ENCODE results near the gene FAM81A.
A peak's percentile ranks its signal among the peaks of the same experiment; 100 is the strongest.
"Not testable (repeated sequence)": the region's sequence is repeated elsewhere in the genome, so short reads cannot be mapped to it uniquely, and the experiment has no call there.

FAM81A gene

DNA sequence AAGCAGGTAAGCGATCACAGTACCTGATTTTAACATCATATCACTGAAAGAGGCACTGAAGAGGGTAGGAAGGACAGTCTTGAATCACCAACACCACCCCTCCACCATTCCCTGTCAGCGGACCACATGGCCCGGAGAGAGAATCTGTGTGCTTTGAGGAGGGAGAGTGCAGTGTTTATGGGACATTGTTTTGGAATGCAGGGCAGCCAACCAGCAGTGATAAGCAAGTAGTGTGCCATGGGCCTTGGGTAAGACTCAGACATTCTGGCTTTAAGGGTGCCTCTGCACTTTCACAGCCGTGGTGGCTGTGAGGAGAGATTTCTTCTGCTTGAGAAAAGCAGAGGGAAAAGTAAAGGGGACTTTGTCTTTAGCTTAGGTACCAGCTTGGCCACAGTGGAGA, 46.4 kb downstream of the FAM81A start:
- DNase-seq (ENCODE audit: low spot score) (no peak), FAIRE-seq (peak; percentile 23)

DNA sequence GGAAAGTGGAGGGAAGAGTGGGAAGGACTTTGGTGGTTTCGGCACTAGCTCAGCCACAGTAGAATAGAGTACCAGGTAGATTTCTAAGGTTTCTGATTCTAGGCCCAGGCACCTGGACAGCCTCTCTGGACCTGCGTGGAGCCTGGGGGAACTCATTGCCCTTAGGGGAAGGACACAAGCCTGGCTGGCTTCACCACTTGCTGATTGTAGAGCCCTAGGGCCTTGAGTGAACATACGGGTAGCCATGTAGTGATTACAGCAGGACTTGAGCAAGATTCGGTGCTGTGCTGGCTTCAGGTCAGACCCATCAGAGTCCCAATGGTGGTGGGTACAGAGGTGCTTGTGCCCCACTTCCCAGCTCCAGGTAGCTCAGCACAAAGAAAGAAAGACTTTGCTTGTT, 47.0 kb downstream of the FAM81A start:
- FAIRE-seq = no peak
- DNase-seq (ENCODE audit: low spot score) = no peak

DNA sequence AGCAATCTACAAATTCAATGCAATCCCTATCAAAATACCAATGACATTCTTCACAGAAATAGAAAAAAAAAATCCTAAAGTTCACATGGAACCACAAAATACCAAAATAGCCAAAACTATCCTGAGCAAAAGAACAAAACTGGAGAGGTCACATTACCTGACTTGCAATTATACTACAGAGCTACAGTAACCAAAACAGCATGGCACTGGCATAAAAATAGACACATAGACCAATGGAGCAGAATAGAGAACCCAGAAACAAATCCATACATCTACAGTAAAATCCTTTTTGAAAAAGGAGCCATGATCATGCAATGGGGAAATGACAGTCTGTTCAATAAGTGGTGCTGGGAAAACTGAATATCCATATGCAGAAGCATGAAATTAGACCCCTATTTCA, 51.5 kb downstream of the FAM81A start:
- not testable (repeated sequence) for DNase-seq (ENCODE audit: low spot score); FAIRE-seq

DNA sequence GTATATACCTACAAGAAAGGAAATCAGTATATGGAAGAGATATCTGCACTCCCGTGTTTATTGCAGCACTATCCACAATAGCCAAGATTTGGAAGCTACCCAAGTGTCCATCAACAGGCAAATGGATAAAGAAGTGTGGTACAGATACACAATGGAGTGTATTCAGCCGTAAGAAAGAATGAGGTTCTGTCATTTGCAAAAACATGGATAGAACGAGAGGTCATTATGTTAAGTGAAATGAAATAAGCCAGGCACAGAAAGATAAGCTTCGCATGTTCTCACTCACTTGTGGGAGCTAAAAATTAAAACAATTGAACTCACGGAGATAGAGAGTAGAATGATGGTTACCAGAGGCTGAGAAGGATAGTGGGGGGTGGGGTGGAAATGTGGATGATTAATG, 53.1 kb downstream of the FAM81A start:
- FAIRE-seq (no peak), DNase-seq (ENCODE audit: low spot score) (no peak)

DNA sequence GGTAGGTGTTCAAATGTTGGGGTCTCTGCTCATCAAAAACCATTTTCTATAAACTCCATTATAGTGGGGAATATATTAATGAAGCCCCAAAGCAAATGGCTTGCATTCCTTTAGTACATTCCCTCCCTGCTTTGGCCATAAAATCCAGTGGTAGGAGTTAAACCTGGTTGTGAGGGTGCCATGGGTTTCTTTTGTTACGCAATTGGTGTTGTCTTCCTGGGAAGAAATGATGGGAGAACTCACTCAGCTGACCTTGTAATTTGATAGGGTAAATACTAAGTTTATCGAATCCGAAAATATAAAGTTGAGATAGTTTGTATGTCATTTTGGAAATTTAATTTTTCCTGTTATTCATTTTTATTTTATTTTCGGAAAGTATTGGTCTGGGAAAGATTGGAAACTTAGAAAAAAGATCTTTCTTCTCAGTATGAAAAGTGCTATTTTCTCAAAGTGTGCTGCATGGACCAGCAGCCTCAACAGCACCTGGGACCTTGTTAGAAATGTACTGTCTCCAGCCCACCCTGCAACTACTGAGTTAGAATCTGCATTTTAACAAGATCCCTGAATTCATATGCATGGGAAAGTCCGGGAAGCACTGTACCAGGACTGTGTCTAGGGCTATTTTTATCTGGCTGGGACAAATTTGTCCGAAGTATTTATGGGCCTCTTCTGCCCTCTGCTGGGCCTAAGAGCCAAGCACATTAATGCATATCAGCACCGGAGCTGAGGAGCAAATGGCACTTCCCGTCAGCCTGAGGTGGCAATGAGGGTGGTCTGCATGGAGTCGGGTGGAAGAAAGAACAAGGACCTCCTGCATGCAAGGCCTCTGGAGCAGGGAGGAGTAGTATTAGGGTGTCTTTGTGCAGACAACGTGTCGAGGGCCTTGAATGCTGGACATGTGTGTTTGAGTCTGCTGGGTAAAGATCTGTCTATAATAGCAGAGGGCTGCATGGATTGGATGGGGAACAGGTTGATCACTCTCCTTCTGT, 54.7 kb downstream of the FAM81A start:
- peak; percentile 79 for DNase-seq (ENCODE audit: low spot score)
- peak; percentile 55 for FAIRE-seq

DNA sequence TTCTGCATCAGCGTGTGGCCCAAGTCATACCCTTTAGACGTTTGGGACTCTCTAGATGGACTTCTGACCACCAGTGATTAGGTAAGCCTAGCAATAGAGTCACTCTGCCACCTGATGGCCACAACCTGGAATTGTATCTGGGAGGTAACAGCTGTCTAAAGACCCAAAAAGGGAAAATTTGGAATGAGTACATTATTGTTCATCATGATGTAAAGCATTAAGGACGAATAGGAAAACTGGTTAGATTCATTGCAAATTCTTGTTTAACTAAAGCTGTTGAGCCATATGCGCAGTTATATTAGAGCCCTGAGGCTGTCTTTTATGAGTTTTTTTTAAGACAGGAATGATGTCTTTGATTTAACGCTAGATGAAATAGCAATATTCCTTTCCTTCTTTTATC, 63.6 kb downstream of the FAM81A start:
- DNase-seq (ENCODE audit: low spot score) = peak; percentile 68
- FAIRE-seq = peak; percentile 52

DNA sequence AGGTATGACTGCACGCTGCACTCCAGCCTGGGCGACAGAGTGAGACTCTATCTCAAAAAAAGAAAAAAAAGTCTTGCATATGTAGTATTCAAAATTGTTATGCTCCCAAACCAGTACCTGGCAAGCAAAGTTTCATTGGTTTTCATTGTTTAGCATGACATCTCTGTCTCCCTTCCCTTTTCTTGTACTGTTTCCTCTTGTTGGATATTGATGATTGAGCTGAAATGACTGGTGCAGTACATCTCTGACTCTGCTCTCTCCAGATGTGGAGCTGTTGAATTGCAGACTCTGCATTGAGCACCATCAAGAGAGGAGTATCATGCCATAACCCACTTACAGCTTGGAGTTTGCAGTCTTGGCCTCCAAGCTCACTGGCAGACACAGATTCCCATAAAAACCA, 77.2 kb downstream of the FAM81A start:
- DNase-seq (ENCODE audit: low spot score) (no peak), FAIRE-seq (no peak)

DNA sequence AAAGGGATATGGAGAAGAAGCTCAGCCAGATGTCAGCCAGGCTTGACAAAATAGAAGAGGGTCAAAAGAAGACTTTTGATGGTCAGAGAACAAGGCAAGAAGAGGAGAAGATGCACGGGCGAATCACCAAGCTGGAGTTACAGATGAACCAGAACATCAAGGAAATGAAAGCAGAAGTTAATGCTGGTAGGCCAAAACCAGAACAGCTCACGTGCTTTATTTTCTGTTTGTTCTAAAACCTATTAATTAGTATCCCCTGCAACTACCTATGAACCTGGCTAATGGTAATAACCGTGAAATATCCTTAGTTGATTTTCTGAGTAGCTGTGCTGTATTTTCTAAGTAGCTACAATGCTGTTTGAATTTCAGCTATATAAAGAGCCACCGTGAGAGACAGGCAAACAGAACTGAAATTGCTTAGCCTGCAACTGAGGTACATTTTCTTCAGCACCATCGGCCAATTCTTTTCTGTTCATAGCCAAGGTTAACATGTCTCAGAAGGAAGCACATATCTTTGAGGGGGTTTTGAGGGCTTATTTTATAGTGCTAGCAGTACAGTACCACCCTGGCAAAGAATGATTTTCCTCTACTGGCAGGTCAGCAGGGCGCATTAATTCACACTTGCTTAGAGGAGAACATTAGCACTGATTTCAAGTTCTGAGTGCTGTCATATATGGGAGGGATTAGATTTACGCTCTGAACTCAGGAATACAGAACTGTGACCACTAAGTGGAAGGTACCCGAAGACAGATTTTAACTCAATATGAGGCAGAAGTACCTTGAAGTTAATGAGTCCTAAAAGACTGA, 78.9 kb downstream of the FAM81A start:
- DNase-seq (ENCODE audit: low spot score) (no peak), FAIRE-seq (no peak)

DNA sequence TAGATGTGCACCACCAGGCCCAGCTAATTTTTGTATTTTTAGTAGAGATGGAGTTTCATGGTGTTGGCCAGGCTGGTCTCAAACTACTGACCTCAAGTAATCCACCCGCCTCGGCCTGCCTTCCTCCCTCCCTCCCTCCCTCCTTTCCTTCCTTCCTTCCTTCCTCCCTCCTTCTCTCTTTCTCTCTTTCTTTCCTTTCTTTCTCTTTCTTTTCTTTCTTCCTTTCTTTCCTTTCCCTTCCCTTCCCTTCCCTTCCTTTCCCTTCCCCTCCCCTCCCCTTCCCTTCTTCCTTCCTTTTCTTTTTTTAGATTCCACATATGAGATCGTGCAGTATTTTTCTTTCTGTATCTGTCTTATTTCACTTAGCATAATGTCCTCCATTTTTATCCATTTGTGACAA, 81.3 kb downstream of the FAM81A start:
- DNase-seq (ENCODE audit: low spot score) (no peak), FAIRE-seq (no peak)

DNA sequence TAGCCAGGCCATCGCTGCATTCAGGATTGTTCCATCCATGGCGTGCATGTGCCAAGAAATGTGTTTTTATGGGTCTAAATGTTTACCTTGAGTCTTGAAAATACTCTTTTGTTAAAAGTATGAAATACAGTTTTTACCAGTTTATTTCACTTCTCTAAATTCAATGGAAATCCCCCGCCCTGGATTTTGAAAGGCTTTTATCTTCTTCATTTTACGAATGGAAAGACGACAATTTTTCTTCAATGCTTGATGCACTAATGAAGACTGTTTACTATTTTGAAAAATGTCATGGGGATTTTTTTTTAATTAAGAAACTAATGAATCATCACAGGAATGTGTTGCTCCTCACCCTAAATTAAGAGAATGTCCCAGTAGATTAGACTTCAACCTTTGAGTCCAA, 83.5 kb downstream of the FAM81A start:
- FAIRE-seq = no peak
- DNase-seq (ENCODE audit: low spot score) = no peak

DNA sequence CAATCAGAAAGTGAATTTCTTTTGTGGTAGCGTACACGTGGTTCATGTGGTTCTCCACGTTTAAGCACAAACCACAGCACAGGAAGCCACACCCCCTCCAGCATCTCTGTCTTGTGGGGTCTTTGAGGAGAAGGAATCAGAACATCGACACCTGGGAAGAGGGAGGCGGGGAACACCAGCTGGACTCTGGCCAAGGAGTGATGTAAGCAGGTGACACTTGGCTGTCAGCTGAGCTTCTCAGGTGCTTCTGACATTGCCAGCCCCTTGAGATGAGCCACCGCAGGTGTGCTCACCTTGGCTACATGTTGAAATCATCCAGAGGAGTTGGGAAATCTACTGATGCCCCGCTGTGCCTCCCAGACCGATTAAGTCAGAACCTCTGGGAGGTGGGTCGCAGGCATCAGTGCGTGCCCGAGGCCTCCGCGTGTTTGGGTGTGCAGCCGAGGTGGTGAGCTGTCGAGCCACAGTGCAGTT, 85.0 kb downstream of the FAM81A start:
- DNase-seq (ENCODE audit: low spot score) (no peak), FAIRE-seq (no peak)

DNA sequence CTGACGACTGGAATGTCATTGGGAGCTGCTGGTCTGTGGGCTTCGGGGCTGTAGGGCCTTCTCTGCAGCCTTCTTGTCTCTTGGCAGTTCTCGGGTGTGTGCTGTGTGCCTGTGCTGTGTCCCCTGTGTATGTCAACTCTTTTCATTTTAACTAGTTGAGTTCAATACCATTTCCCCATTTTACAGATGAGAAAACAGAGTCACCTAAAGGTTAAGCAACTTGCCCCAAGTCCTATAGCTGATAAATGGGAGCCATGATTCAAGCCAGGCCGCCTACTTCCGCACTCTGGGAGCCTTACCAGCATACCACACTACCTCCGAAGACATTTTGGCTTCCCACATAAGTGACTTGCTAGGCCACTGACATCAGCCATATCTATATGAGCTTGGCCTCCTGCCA, 85.7 kb downstream of the FAM81A start:
- DNase-seq (ENCODE audit: low spot score) (no peak), FAIRE-seq (no peak)

DNA sequence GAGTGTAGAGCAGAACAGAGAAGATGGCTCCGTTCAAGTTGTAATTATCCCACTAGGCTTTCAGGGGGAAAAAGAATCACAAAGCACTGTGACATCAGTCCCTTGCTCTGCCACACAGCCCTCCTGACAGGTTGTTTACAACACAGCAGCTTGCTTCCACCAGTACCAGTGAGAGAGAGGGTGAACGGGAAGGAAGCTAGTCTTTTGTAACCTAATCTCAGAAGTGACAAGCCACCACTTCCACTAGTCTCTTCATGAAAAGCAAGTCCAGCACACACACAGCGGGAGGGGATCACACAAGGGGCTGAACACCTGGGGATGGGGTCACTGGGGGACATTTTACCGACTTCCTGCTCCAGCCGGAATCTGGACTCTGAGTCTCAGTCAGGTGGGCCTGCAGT, 86.3 kb downstream of the FAM81A start:
- no peak for FAIRE-seq

DNA sequence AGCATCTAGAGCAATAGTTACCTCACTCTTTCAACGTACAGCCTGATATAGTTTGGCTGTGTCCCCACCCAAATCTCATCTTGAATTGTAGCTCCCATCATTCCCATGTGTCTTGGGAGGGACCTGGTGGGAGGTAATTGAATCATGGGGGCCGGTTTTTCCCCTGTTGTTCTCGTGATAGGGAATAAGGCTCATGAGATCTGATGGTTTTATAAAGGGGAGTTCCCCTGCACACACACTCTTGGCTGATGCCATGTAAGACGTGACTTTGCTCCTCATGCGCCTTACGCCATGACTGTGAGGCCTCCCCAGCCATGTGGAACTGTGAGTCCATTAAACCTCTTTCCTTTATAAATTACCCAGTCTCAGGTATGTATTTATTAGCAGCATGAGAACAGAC, 88.5 kb downstream of the FAM81A start:
- FAIRE-seq; DNase-seq (ENCODE audit: low spot score): not testable (repeated sequence)

More for the DNA sequence above, 86.3 kb downstream of the FAM81A start:
- DNase-seq (ENCODE audit: low spot score) = no peak

DNA sequence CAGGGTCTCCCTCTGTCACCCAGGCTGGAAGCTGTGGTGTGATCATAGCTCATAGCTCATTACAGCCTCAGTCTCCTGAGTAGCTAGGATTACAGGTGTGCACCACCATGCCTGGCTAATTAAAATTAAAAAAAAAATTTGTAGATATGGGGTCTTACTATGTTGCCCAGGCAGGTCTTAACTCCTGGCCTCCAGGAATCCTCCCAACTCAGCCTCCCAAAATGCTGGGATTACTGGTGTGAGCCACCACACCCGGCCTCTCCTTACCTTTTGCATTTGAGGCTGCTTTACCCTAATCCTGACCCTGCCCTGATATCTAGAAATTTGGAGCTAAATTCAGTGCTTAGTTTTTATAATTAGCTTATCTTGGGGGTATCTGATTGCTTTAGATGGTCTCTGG, 90.4 kb downstream of the FAM81A start:
- FAIRE-seq = no peak

DNA sequence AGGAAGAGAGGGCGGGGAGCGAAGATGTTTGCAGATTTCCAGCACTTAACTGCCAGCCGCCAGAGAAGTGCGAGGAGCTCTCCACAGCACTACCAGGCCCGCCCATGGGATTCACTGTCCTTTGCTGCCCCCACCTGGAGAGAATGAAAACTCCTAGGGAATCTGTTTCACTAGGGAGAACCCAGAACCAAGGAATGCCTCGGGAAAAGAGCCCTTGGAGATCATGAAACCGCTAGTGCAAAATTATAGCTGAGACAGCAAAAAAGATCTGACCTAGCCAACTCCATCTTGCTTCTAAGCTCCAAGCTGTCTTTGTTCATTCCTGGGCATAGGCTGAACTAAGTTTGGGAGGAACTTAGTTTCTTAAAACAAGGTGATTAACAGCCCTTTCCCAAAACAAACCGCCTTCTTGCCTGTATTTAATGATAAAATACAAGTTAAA, 91.0 kb downstream of the FAM81A start:
- DNase-seq (ENCODE audit: low spot score) (peak; percentile 91), FAIRE-seq (peak; percentile 82)

More for the DNA sequence above, 90.4 kb downstream of the FAM81A start:
- DNase-seq (ENCODE audit: low spot score) = no peak

DNA sequence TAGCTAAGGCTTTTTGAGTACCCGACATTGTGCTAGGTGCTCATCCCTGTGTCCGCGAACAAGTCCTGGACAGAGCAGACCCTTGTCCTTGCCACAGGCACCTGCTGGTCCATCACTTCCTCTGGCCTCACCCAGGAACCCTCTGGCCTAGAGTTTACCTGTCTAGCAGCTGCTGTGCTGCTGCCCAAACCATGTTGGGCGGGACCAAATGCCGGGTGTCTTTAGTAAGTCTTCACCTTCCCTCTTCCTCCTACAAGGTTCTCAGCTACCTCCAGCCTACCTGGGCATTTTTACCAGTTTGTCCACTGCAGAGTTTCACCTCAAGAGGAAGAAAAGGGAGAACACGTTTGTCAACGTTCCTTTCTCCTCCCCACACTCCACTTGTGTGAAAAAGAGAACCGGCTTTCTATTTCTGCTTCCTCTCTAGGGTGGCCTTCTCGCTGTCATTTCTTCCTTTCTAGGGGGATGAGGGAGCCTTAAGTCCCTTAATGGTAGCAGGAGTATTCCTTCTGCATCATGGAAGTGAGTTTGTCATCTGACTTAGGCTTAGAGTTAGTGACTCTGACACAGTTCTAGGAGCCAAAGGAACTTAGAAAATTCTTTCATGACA, 93.2 kb downstream of the FAM81A start:
- no peak for DNase-seq (ENCODE audit: low spot score)
- FAIRE-seq = no peak

DNA sequence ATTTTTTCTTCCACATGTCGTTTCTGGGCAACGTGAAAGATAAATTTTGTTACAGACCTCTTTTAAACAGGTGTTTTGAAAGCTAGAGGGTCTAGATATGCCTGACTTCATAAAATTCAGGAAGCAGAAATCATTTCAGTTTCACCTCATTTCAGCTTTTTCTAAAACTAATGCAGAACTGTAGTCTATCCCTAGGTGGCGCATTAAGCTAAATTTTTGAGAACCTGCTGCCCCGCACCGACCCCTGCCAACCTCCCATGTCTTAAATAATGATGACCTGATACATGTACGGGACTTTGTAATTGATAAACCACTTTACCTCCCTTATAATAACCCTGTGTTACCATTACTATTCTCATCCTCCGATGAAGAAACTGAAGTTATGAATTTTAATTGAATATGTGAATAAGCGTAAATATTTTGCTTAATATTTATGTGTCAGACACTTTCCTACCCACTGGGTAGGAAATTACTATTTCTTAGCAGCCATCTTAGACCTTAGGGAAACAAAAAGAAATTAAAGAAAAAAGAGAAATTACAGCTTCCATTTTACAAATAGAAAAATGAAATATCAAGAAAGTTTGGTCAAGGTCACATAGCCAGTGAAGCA, 94.9 kb downstream of the FAM81A start:
- peak; percentile 46 for DNase-seq (ENCODE audit: low spot score)
- no peak for FAIRE-seq

DNA sequence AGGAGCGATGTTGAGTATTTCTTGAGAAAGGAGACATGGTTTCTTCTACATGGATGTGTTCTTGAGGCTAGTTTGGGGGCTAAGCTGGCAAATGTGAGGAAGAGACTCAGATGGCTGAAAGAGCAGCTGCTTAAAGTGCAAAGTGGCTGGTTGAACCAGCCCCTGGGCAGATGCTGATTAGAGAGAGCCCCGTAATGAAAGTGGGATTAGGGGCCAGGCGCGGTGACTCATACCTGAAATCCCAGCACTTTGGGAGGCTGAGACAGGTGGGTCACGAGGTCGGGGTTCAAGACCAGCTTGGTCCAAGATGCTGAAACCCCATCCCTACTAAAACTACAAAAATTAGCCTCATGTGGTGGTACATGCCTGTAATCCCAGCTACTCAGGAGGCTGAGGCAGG, 98.6 kb downstream of the FAM81A start:
- DNase-seq (ENCODE audit: low spot score) (no peak), FAIRE-seq (no peak)

DNA sequence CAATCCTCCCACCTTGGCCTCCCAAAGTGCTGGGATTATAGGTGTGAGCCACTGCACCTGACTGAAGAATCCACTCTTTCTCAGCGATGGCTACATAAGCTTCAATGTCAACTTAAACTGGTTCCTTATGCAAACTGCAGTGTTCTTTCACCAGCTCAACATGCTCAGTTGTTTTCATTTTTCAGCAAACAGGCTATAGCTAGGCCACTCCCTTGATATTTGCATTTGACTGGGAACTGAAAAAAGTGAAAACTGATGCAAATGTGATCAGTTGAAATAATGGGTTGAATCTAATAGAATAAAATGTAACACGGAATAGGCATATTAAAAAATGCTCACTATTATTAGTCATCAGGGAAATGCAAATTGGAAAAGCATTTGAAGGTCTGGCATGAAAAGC, 99.4 kb downstream of the FAM81A start:
- DNase-seq (ENCODE audit: low spot score) (no peak), FAIRE-seq (no peak)

DNA sequence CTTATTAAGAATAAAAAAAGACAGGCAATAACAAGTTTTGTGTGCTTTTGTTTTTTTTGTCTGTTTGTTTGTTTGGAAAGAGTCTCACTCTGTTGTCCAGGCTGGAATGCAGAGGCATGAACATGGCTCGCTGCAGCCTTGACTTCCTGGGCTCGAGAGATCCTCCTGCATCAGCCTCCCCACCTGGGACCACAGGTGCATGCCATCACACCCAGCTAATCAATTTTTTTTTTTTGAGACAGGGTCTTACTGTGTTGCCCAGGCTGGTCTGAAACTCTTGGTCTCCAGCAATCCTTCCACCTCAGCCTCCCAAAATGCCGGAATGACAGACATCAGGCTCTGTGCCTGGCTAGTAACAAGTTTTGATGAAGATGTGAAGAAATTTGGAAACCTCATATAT, 100.5 kb downstream of the FAM81A start:
- FAIRE-seq = no peak
- DNase-seq (ENCODE audit: low spot score) = no peak
